ENCODE data around the gene SECISBP2L. TPM values are rescaled to one million over a fixed set of nuclear protein-coding genes. Genes with fewer than 3 reads are reported as not detected.

Gene SECISBP2L
- total and polyA plus RNA-seq, 4 donors, result 16.2 to 678 (median 51.7) TPM

Small RNAs within 50 kb of the gene (small RNA-seq; reads per million reads assigned to genes)
- not detected for gene RF00019 (ENCODE audit: low replicate concordance)

Other genes with a start within 250 kb of the SECISBP2L start
- gene CEP152, start 235.4 kb downstream of the SECISBP2L start, total RNA-seq, result 10 to 100 TPM in 1 of 2 donors, 1 to 10 TPM in 1; 4.5 to 15.4 TPM
- gene CEP152, start 235.4 kb downstream of the SECISBP2L start, polyA plus RNA-seq, result 1 to 10 TPM in 1 of 2 donors, under 1 TPM in 1; 0.86 to 1.4 TPM
- 100 to 1,000 TPM in 1 of 2 donors, 10 to 100 TPM in 1; 89.0 to 139 TPM for gene EID1, start 168.3 kb downstream of the SECISBP2L start, total RNA-seq
- 10 to 100 TPM; 82.7 to 84.3 TPM for gene EID1, start 168.3 kb downstream of the SECISBP2L start, polyA plus RNA-seq
- 1 to 10 TPM in 1 of 2 donors, under 1 TPM in 1; 0.67 to 1.9 TPM for gene SHC4, start 82.5 kb downstream of the SECISBP2L start, total RNA-seq
- under 1 TPM; 0.09 to 0.20 TPM for gene SHC4, start 82.5 kb downstream of the SECISBP2L start, polyA plus RNA-seq
- gene COPS2, start 109.2 kb upstream of the SECISBP2L start, total RNA-seq, result 100 to 1,000 TPM in 1 of 2 donors, 10 to 100 TPM in 1; 46.3 to 117 TPM
- 10 to 100 TPM; 36.7 to 39.8 TPM for gene COPS2, start 109.2 kb upstream of the SECISBP2L start, polyA plus RNA-seq
- 10 to 100 TPM; 38.5 to 44.8 TPM for gene GALK2, start 123.8 kb upstream of the SECISBP2L start, total RNA-seq
- 10 to 100 TPM; 12.4 to 29.4 TPM for gene GALK2, start 123.8 kb upstream of the SECISBP2L start, polyA plus RNA-seq

Measured in lung (tissue), 5 donors.